HUES64 (cell line): ENCODE measurements around the gene FBN1.

Source experiments
- H3K27ac ChIP-seq: 2 replicates; pipeline ENCODE4 v1.7.0; 2013; ENCODE audit warnings: low read depth, low read length, inconsistent platforms
- H3K27me3 ChIP-seq: 2 replicates; pipeline ENCODE4 v1.6.1; 2013; ENCODE audit warnings: mild to moderate bottlenecking, low read length; ENCODE audit not compliant: insufficient read depth
- H3K36me3 ChIP-seq: 2 replicates; pipeline ENCODE4 v1.6.1; 2013; ENCODE audit warnings: mild to moderate bottlenecking, low read length; ENCODE audit not compliant: insufficient read depth
- H3K4me1 ChIP-seq: 2 replicates; pipeline ENCODE4 v1.6.1; 2013; ENCODE audit warnings: mild to moderate bottlenecking, low read length, moderate library complexity; ENCODE audit not compliant: insufficient read depth
- H3K4me3 ChIP-seq: 2 replicates; pipeline ENCODE4 v1.5.1; 2013; ENCODE audit warnings: mild to moderate bottlenecking, low read length, moderate library complexity
- H3K9ac ChIP-seq: 2 replicates; pipeline ENCODE4 v1.6.1; 2013; ENCODE audit warnings: mild to moderate bottlenecking, low read depth, low read length
- H3K9me3 ChIP-seq: 2 replicates; pipeline ENCODE4 v1.6.1; 2013; ENCODE audit warnings: low read depth, low read length; ENCODE audit not compliant: insufficient read depth
- WGBS: fragments of 150-250, 120-280 bp; methylation state at CpG from one replicate; pipeline ENCODE4 v1.1.7; 2013; ENCODE audit warnings: missing lambda C conversion rate; 5-methylcytosine and 5-hydroxymethylcytosine counted together

FBN1 gene

DNA sequence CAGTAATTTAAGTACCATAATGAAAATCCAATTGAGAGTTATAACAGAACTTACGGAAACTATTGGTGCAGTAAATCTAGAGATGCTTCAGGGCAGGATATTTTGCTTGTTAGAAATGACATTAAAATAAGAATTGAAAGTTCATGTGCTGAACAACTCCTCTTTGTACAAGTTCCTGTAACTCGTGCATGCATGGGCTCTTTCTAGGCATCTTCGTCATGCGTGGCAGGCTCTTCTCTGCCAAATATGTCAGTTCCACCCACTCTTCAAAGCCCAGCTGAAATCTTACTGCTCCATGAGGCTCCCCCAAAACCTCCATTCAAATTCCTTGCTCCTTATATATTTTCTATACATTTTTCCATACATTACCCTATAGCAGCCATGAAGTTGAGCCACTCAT is 48.7 kb downstream of the FBN1 start:
- WGBS = 95% methylated on average over 4 of the region's 4 CpGs
- Histone ChIP-seq H3K4me1 (no peaks in the 10 kb centered on the region), H3K36me3 (no peaks in the 10 kb centered on the region), H3K27ac (no peak overlapping the region), H3K4me3 (no peak overlapping the region), H3K9ac (no peak overlapping the region), H3K27me3 (no peaks in the 10 kb centered on the region), H3K9me3 (no peaks in the 10 kb centered on the region)

DNA sequence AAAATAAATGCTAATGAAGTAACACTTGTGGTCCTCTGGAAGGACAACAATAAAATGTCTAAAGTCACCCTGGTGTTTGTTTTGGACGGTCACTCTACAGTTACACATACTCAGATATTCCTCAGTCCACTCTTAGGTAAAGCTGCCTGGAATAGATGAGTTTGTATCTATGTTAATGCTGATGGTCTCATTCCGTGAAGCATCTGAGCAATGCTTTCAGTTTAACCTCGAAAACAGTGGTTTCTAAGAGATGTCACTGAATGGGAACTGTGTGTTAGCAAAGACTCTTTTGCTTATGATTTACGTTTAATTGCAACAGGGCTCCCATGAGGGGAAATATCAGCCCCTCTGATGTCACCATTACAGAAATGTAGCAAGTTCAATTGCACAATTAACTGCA is 49.1 kb downstream of the FBN1 start:
- no peaks in the 10 kb centered on the region for H3K9me3 ChIP-seq
- H3K36me3 ChIP-seq = no peaks in the 10 kb centered on the region
- H3K27me3 ChIP-seq = no peaks in the 10 kb centered on the region
- no peak overlapping the region for H3K4me3 ChIP-seq
- no peak overlapping the region for H3K9ac ChIP-seq
- H3K27ac ChIP-seq = no peak overlapping the region
- WGBS = 93% methylated on average over 4 of the region's 4 CpGs
- no peaks in the 10 kb centered on the region for H3K4me1 ChIP-seq

- no peaks in the 10 kb centered on the region for H3K4me1 ChIP-seq
- H3K9ac ChIP-seq = no peak overlapping the region
- no peak overlapping the region for H3K27ac ChIP-seq
- H3K9me3 ChIP-seq = no peaks in the 10 kb centered on the region
- no peaks in the 10 kb centered on the region for H3K36me3 ChIP-seq
- H3K27me3 ChIP-seq = no peaks in the 10 kb centered on the region
- WGBS = 96% methylated on average over 5 of the region's 5 CpGs
- no peak overlapping the region for H3K4me3 ChIP-seq
Observed at GRCh38 chr15:48595981-48596380, 49.5 kb downstream of the FBN1 start.

DNA sequence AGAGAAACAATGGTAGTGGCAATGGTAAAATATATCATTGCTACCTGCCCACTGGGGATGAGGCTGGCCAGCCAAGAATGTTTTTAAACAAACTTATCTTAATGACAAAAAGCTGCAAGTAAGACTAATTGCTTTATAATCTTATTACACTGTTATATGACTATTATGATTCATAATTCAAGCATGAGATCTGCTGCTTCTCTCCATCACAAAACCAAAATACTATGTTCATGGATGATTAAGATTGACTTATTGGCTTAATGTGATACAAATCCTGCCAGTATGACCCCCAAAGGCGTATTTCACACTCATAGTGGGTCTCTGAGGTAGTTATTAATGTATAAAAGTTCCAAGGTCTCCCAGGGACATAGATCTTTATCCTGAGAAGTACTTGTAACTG is 52.6 kb downstream of the FBN1 start:
- Histone ChIP-seq H3K36me3 (no peaks in the 10 kb centered on the region), H3K27me3 (no peaks in the 10 kb centered on the region), H3K9me3 (no peaks in the 10 kb centered on the region), H3K27ac (no peak overlapping the region), H3K9ac (no peak overlapping the region), H3K4me3 (no peak overlapping the region), H3K4me1 (peaks cover 7% of the 10 kb centered on the region; the same call in 1 of the 2 replicates)
- WGBS = 85% methylated on average over 1 of the region's 1 CpG

DNA sequence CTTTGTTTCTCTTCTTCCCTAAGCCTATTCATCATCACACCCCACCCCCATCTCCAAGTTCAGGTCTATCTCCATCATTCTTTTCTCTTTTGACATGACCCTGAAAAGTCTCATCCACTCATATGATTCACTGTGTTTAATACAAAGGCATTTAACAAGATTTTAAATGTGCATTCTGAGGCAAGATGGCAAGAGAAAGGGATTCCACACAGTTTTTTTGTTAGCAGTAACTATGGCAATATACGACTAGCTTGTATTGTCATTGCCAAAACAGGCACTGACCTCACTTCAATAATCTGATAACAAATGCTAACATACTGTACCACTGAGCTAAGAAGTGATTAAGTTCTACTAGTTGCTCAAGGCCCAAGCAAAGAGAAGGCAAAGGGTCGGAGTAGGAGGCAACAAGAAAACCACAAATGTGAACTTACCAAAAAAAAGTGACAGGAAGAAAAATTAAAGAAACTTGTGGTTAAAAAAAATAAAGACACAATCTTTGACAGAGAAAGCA is 53.2 kb downstream of the FBN1 start:
- no peaks in the 10 kb centered on the region for H3K9me3 ChIP-seq
- no peak overlapping the region for H3K9ac ChIP-seq
- no peak overlapping the region for H3K27ac ChIP-seq
- H3K4me1 ChIP-seq = peaks cover 7% of the 10 kb centered on the region; the same call in 1 of the 2 replicates
- 80% methylated on average over 2 of the region's 2 CpGs for WGBS
- no peak overlapping the region for H3K4me3 ChIP-seq
- H3K27me3 ChIP-seq = no peaks in the 10 kb centered on the region
- H3K36me3 ChIP-seq = no peaks in the 10 kb centered on the region

GRCh38 chr15:48590723-48591122 is 54.8 kb downstream of the FBN1 start:
- Histone ChIP-seq H3K4me1 (peaks cover 7% of the 10 kb centered on the region; the same call in 1 of the 2 replicates), H3K9me3 (no peaks in the 10 kb centered on the region), H3K27me3 (no peaks in the 10 kb centered on the region), H3K9ac (no peak overlapping the region), H3K27ac (no peak overlapping the region), H3K4me3 (no peak overlapping the region), H3K36me3 (no peaks in the 10 kb centered on the region)
- 75% methylated on average over 1 of the region's 1 CpG for WGBS

DNA sequence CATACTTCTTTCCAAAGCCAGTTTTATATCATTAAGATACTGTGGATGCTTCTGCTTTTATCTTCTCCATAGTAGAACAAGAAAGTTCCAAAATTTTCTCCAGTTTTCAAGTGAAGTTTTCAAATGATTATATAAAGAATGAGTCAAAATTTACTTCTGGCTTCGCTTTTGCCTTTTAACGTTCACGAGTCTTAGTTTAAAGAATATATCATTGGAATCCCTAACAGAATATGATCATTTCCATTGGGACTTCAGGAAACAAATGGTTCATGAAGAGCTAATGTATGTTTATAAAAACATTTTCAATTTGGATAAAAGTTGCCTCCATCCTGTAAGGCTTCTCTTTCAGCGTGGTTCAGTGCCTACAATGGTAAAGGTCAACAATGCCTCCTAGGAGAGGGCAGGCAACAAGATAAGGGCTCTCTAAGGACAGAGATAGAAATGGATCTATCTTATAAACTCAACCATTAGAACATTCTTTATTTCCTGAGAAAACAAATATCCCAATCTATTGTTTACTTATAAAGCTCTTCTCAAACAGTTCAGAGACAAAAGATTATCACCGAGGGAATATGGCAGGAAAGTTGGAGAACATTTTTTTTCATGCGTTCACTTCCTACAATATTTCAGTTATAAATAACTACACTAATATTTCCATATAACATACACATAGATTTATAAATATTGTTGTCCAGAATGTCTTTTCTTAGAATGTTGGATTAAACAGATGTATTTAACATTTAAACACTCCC is 60.5 kb downstream of the FBN1 start:
- Histone ChIP-seq H3K4me1 (no peaks in the 10 kb centered on the region), H3K9ac (no peak overlapping the region), H3K9me3 (no peaks in the 10 kb centered on the region), H3K4me3 (no peak overlapping the region), H3K27ac (no peak overlapping the region), H3K36me3 (no peaks in the 10 kb centered on the region), H3K27me3 (no peaks in the 10 kb centered on the region)
- WGBS = 89% methylated on average over 5 of the region's 6 CpGs

- H3K4me1 ChIP-seq = no peaks in the 10 kb centered on the region
- no peaks in the 10 kb centered on the region for H3K27me3 ChIP-seq
- no peaks in the 10 kb centered on the region for H3K36me3 ChIP-seq
- H3K9ac ChIP-seq = no peak overlapping the region
- no peaks in the 10 kb centered on the region for H3K9me3 ChIP-seq
- no peak overlapping the region for H3K27ac ChIP-seq
- WGBS = over 99% methylated on average over 3 of the region's 5 CpGs
- no peak overlapping the region for H3K4me3 ChIP-seq
Observed at GRCh38 chr15:48584090-48584811, 61.3 kb downstream of the FBN1 start.

DNA sequence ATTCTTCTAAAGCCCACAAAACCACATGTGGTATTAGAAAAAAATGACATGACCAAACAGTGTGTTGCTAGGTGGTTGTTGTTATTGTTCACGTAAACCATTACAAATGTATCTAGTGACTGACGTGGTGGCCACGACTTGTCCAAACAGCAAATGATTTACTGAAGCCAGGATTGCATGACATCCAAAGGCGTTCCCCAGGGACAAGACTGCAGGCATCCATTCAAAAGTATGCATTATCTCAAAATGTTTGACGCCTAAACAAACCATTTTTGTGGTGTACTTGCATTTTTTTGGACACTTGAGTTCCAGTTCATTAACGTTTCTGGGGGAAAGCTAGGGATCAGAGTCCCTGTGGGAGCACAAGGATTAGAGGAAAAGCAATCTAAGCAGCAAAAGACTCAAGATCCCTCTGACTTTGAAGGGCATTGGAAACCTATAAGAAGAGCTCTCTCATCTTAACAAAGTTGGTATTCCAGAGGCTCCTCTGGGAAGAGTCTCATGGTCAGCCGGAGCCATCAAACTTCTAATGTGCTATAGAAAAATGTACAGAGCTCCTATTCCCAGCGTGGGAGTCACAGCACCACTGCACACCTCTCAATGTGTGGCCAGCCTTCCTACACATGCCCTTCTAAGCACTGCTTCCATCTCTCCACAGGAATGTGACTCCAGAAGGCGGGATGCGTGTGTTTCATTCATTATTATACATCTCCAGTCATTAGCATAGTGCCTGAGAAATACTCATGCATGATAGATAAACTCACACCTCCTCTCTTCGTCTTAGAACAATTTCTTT is 62.9 kb downstream of the FBN1 start:
- Histone ChIP-seq H3K4me1 (no peaks in the 10 kb centered on the region), H3K9me3 (no peaks in the 10 kb centered on the region), H3K27ac (no peak overlapping the region), H3K9ac (no peak overlapping the region), H3K36me3 (no peaks in the 10 kb centered on the region), H3K4me3 (no peak overlapping the region), H3K27me3 (no peaks in the 10 kb centered on the region)
- 95% methylated on average over 11 of the region's 11 CpGs for whole genome bisulfite sequencing

- no peaks in the 10 kb centered on the region for H3K27me3 ChIP-seq
- no peaks in the 10 kb centered on the region for H3K36me3 ChIP-seq
- no peaks in the 10 kb centered on the region for H3K9me3 ChIP-seq
- H3K27ac ChIP-seq = no peak overlapping the region
- no peak overlapping the region for H3K9ac ChIP-seq
- no peak overlapping the region for H3K4me3 ChIP-seq
- no peaks in the 10 kb centered on the region for H3K4me1 ChIP-seq
- WGBS = 97% methylated on average over 4 of the region's 4 CpGs
Observed at GRCh38 chr15:48581219-48581618, 64.3 kb downstream of the FBN1 start.

GRCh38 chr15:48580736-48581135 is 64.8 kb downstream of the FBN1 start:
- no peaks in the 10 kb centered on the region for H3K9me3 ChIP-seq
- H3K27ac ChIP-seq = no peak overlapping the region
- H3K4me3 ChIP-seq = no peak overlapping the region
- H3K27me3 ChIP-seq = no peaks in the 10 kb centered on the region
- H3K36me3 ChIP-seq = no peaks in the 10 kb centered on the region
- WGBS = 94% methylated on average over 2 of the region's 2 CpGs
- H3K9ac ChIP-seq = no peak overlapping the region
- H3K4me1 ChIP-seq = no peaks in the 10 kb centered on the region
